GM23338 (cell line): ENCODE measurements around the gene SYNPO. TPM values are rescaled to one million over a fixed set of nuclear protein-coding genes. Genes with fewer than 3 reads are reported as not detected.

Source experiments
- ATAC-seq: fragments of 200-7000 bp; cut with Tn5 transposase; 3 replicates; pipeline ENCODE4 v1.9.1; 2020
- DNase-seq: peaks from one replicate; pipeline ENCODE4 v3.0.0-alpha.2; 2015; ENCODE audit warnings: low spot score
- H2AFZ ChIP-seq: fragments of 200-600 bp; sonication (generic); 2 replicates; pipeline ENCODE4 v1.8.0; 2016; ENCODE audit warnings: antibody characterized with exemption, mild to moderate bottlenecking, moderate library complexity
- H3F3A ChIP-seq: fragments of 200-600 bp; sonication (generic); replicated peaks from 2 replicates; pipeline ENCODE4 v1.8.0; 2017; ENCODE audit warnings: antibody characterized with exemption, mixed run types, low read depth
- H3K27ac ChIP-seq: fragments of 200-600 bp; sonication (generic); 2 replicates; pipeline ENCODE4 v1.6.1; 2016; ENCODE audit warnings: low read depth
- H3K27me3 ChIP-seq: fragments of 200-600 bp; sonication (generic); 2 replicates; pipeline ENCODE4 v1.8.0; 2016; ENCODE audit warnings: mild to moderate bottlenecking, mixed run types, moderate library complexity; ENCODE audit not compliant: insufficient read depth
- H3K36me3 ChIP-seq: fragments of 200-600 bp; sonication (generic); 2 replicates; pipeline ENCODE4 v1.8.0; 2016; ENCODE audit warnings: mild to moderate bottlenecking; ENCODE audit not compliant: insufficient read depth
- H3K4me1 ChIP-seq: fragments of 200-600 bp; sonication (generic); 2 replicates; pipeline ENCODE4 v1.8.0; 2016; ENCODE audit warnings: mild to moderate bottlenecking, moderate library complexity; ENCODE audit not compliant: insufficient read depth
- H3K4me2 ChIP-seq: fragments of 200-600 bp; sonication (generic); 2 replicates; pipeline ENCODE4 v1.7.1; 2017; ENCODE audit warnings: mixed run types
- H3K4me3 ChIP-seq: fragments of 200-600 bp; sonication (generic); 2 replicates; pipeline ENCODE4 v1.6.1; 2016; ENCODE audit warnings: mixed run types
- H3K79me2 ChIP-seq: fragments of 200-600 bp; sonication (generic); replicated peaks from 2 replicates; pipeline ENCODE4 v1.8.0; 2017; ENCODE audit warnings: mild to moderate bottlenecking; ENCODE audit not compliant: insufficient read depth
- H3K9me2 ChIP-seq: fragments of 200-600 bp; sonication (generic); 2 replicates; pipeline ENCODE4 v1.8.0; 2017; ENCODE audit not compliant: insufficient read depth
- H4K20me1 ChIP-seq: fragments of 200-600 bp; sonication (generic); replicated peaks from 2 replicates; pipeline ENCODE4 v1.8.0; 2017; ENCODE audit warnings: mild to moderate bottlenecking; ENCODE audit not compliant: insufficient read depth
- H3K27ac Mint-ChIP-seq: 2 replicates; pipeline ENCODE4 v1.8.0; 2020; ENCODE audit warnings: inconsistent platforms, mild to moderate bottlenecking, moderate library complexity, mixed read lengths
- H3K27me3 Mint-ChIP-seq: 3 replicates; pipeline ENCODE4 v1.8.0; 2022; ENCODE audit warnings: low read depth, mild to moderate bottlenecking, moderate library complexity, mixed read lengths, inconsistent platforms; ENCODE audit not compliant: insufficient read depth, poor library complexity
- H3K36me3 Mint-ChIP-seq: 3 replicates; pipeline ENCODE4 v1.8.0; 2021; ENCODE audit warnings: low read depth, mild to moderate bottlenecking, inconsistent platforms, moderate library complexity, mixed read lengths
- H3K4me1 Mint-ChIP-seq: 3 replicates; pipeline ENCODE4 v1.8.0; 2020; ENCODE audit warnings: mild to moderate bottlenecking, inconsistent platforms, mixed read lengths
- H3K4me3 Mint-ChIP-seq: 3 replicates; pipeline ENCODE4 v1.8.0; 2021; ENCODE audit warnings: moderate library complexity, mild to moderate bottlenecking, inconsistent platforms, mixed read lengths
- H3K9me3 Mint-ChIP-seq: 3 replicates; pipeline ENCODE4 v1.8.0; 2020; ENCODE audit warnings: moderate library complexity, mild to moderate bottlenecking, inconsistent platforms, mixed read lengths
- CREB1 ChIP-seq: fragments of 250-450 bp; sonication (Bioruptor Pico); IDR thresholded peaks from 2 replicates; pipeline ENCODE4 v1.5.0; 2020; ENCODE audit warnings: low read depth, mild to moderate bottlenecking, moderate library complexity
- EZH2 ChIP-seq: fragments of 200-600 bp; sonication (generic); IDR thresholded peaks from one replicate; pipeline ENCODE4 v1.8.0; 2017; ENCODE audit warnings: antibody characterized with exemption, mild to moderate bottlenecking, low read depth; ENCODE audit not compliant: unreplicated experiment
- EZH2phosphoT487 ChIP-seq: fragments of 200-600 bp; sonication (generic); IDR thresholded peaks from one replicate; pipeline ENCODE4 v1.8.1; 2018; ENCODE audit warnings: antibody characterized with exemption; ENCODE audit not compliant: unreplicated experiment
- JUNB ChIP-seq: IDR thresholded peaks from one replicate; pipeline ENCODE4 v1.6.1; 2016; ENCODE audit warnings: antibody characterized with exemption; ENCODE audit not compliant: unreplicated experiment
- NANOG ChIP-seq: IDR thresholded peaks from 2 replicates; pipeline ENCODE4 v1.6.1; 2016; ENCODE audit warnings: antibody characterized with exemption, borderline replicate concordance
- STAT1 ChIP-seq: IDR thresholded peaks from one replicate; pipeline ENCODE4 v1.6.1; 2016; ENCODE audit warnings: antibody characterized with exemption; ENCODE audit not compliant: unreplicated experiment
- ZNF114 ChIP-seq: fragments of 250-450 bp; sonication (Bioruptor Pico); IDR thresholded peaks from 2 replicates; pipeline ENCODE4 v1.5.0; 2020; ENCODE audit warnings: mild to moderate bottlenecking, moderate library complexity
- ZNF331 ChIP-seq: fragments of 250-450 bp; sonication (Bioruptor Pico); IDR thresholded peaks from 2 replicates; pipeline ENCODE4 v1.5.0; 2020; ENCODE audit warnings: low read depth, mild to moderate bottlenecking, moderate library complexity
- polyA plus RNA-seq: library from polyadenylated mRNA; unstranded; fragments of >200 nt; fragmentation: Nextera tagmentation; extraction: Ambion mirVana; gene quantifications from 2 replicates; pipeline ENCODE4 v1.2.1, GENCODE V29; 2016
- total RNA-seq: library from RNA; depleted of rRNA; stranded (reverse); fragments of >200 nt; shearing (Covaris generic); gene quantifications from 2 replicates; pipeline ENCODE4 v1.2.3, GENCODE V29; 2014
- TF ChIP-seq, protein P1 (sequence below): IDR thresholded peaks from one replicate; pipeline ENCODE4 v1.6.1; 2018; ENCODE audit warnings: antibody characterized with exemption; ENCODE audit not compliant: unreplicated experiment
- TF ChIP-seq, protein P2 (sequence below): IDR thresholded peaks from 2 replicates; pipeline ENCODE4 v1.6.1; 2016; ENCODE audit warnings: antibody characterized with exemption
- TF ChIP-seq, protein P3 (sequence below): fragments of 250-450 bp; sonication (Bioruptor Pico); IDR thresholded peaks from 2 replicates; pipeline ENCODE4 v1.5.0; 2020; ENCODE audit warnings: mild to moderate bottlenecking, moderate library complexity
- TF ChIP-seq, protein P4 (sequence below), 2 experiments: fragments of 200-600 bp in 1 of 2; sonication (generic) in 1 of 2; conservative IDR thresholded peaks; 2 replicates each; pipeline versions ENCODE4 v1.5.1 to v1.6.1; 2016 to 2017; ENCODE audit warnings: antibody characterized with exemption in 2 of 2, low read depth in 2 of 2, mild to moderate bottlenecking in 2 of 2, moderate library complexity in 1 of 2

Gene SYNPO
- total and polyA plus RNA-seq, 2 experiments from 2014 or later, result 0.16 to 1.3 TPM

DNA sequence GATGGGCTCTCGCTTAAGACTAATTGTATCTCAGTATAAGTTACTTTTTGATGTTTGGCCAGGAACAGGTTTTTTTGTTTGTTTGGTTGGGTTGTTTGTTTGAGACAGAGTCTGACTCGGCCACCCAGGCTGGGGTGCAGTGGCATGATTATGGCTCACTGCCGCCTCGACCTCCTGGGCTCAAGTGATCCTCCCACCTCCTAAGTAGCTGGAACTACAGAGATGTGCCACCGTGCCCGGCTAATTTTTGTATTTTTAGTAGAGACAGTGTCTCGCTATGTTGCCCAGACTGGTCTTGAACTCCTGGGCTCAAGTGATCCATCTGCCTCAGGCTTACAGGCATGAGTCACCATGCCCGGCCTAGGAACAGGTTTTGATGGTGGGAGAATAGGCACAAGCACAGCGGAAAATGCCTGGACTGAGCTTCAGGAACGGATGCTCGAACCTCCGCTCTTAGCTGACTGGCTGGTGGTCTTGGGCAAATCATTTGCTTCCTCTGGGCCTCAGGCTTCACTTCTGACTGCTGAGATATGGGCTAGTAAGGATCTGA is 11.4 kb upstream of the SYNPO start (continued):
- TF ChIP-seq CREB1 (CRISPR knock-in tag), result no peak
- no peak for TF ChIP-seq EZH2

DNA sequence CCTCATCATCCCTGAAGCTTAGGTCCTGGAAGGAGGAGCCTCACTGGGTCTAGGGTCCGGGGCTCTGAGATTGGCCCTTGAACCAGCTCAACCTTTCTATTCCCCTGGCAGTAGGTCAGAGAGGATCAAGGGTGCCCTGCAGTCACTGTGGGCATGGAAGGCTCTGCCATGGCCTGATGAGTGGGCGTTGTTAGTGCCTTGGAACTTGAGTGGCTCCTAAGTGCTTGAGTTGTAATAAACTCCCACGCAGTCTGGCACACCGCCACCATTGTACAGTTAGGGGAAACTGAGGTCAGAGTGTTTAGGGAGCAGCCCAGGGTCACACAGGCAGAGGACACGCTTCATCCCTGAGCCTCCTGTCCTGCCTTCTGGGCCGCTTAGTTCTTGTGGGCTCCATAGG is 10.4 kb upstream of the SYNPO start:
- Histone ChIP-seq H3K27ac (no peak overlapping the region), H4K20me1 (no peaks in the 10 kb centered on the region)
- H3K27me3 Mint-ChIP-seq, result peaks cover 9% of the 10 kb centered on the region

More for the DNA sequence above, 10.4 kb upstream of the SYNPO start:
- no peaks in the 10 kb centered on the region for H3F3A ChIP-seq
- no peak overlapping the region for H3K4me2 ChIP-seq
- no peaks in the 10 kb centered on the region for H3K36me3 ChIP-seq
- no peak overlapping the region for H2AFZ ChIP-seq
- Mint-ChIP-seq H3K27ac (no peak overlapping the region), H3K9me3 (no peaks in the 10 kb centered on the region), H3K4me3 (no peak overlapping the region), H3K36me3 (no peaks in the 10 kb centered on the region; the same call in 2 of the 3 replicates), H3K4me1 (no peaks in the 10 kb centered on the region; the same call in 2 of the 3 replicates)
- DNase-seq (no peak), ATAC-seq (no peak)
- no peaks in the 10 kb centered on the region for H3K4me1 ChIP-seq
- H3K79me2 ChIP-seq, result no peaks in the 10 kb centered on the region
- peaks cover 9% of the 10 kb centered on the region for H3K27me3 ChIP-seq
- no peak overlapping the region for H3K4me3 ChIP-seq
- H3K9me2 ChIP-seq, result no peaks in the 10 kb centered on the region
- no peak for TF ChIP-seq NANOG
- TF ChIP-seq, protein P1, sequence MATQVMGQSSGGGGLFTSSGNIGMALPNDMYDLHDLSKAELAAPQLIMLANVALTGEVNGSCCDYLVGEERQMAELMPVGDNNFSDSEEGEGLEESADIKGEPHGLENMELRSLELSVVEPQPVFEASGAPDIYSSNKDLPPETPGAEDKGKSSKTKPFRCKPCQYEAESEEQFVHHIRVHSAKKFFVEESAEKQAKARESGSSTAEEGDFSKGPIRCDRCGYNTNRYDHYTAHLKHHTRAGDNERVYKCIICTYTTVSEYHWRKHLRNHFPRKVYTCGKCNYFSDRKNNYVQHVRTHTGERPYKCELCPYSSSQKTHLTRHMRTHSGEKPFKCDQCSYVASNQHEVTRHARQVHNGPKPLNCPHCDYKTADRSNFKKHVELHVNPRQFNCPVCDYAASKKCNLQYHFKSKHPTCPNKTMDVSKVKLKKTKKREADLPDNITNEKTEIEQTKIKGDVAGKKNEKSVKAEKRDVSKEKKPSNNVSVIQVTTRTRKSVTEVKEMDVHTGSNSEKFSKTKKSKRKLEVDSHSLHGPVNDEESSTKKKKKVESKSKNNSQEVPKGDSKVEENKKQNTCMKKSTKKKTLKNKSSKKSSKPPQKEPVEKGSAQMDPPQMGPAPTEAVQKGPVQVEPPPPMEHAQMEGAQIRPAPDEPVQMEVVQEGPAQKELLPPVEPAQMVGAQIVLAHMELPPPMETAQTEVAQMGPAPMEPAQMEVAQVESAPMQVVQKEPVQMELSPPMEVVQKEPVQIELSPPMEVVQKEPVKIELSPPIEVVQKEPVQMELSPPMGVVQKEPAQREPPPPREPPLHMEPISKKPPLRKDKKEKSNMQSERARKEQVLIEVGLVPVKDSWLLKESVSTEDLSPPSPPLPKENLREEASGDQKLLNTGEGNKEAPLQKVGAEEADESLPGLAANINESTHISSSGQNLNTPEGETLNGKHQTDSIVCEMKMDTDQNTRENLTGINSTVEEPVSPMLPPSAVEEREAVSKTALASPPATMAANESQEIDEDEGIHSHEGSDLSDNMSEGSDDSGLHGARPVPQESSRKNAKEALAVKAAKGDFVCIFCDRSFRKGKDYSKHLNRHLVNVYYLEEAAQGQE, result no peak
- TF ChIP-seq ZNF331, result no peak
- no peak for TF ChIP-seq EZH2
- TF ChIP-seq, protein P2, sequence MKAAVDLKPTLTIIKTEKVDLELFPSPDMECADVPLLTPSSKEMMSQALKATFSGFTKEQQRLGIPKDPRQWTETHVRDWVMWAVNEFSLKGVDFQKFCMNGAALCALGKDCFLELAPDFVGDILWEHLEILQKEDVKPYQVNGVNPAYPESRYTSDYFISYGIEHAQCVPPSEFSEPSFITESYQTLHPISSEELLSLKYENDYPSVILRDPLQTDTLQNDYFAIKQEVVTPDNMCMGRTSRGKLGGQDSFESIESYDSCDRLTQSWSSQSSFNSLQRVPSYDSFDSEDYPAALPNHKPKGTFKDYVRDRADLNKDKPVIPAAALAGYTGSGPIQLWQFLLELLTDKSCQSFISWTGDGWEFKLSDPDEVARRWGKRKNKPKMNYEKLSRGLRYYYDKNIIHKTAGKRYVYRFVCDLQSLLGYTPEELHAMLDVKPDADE, result no peak
- TF ChIP-seq, protein P3, sequence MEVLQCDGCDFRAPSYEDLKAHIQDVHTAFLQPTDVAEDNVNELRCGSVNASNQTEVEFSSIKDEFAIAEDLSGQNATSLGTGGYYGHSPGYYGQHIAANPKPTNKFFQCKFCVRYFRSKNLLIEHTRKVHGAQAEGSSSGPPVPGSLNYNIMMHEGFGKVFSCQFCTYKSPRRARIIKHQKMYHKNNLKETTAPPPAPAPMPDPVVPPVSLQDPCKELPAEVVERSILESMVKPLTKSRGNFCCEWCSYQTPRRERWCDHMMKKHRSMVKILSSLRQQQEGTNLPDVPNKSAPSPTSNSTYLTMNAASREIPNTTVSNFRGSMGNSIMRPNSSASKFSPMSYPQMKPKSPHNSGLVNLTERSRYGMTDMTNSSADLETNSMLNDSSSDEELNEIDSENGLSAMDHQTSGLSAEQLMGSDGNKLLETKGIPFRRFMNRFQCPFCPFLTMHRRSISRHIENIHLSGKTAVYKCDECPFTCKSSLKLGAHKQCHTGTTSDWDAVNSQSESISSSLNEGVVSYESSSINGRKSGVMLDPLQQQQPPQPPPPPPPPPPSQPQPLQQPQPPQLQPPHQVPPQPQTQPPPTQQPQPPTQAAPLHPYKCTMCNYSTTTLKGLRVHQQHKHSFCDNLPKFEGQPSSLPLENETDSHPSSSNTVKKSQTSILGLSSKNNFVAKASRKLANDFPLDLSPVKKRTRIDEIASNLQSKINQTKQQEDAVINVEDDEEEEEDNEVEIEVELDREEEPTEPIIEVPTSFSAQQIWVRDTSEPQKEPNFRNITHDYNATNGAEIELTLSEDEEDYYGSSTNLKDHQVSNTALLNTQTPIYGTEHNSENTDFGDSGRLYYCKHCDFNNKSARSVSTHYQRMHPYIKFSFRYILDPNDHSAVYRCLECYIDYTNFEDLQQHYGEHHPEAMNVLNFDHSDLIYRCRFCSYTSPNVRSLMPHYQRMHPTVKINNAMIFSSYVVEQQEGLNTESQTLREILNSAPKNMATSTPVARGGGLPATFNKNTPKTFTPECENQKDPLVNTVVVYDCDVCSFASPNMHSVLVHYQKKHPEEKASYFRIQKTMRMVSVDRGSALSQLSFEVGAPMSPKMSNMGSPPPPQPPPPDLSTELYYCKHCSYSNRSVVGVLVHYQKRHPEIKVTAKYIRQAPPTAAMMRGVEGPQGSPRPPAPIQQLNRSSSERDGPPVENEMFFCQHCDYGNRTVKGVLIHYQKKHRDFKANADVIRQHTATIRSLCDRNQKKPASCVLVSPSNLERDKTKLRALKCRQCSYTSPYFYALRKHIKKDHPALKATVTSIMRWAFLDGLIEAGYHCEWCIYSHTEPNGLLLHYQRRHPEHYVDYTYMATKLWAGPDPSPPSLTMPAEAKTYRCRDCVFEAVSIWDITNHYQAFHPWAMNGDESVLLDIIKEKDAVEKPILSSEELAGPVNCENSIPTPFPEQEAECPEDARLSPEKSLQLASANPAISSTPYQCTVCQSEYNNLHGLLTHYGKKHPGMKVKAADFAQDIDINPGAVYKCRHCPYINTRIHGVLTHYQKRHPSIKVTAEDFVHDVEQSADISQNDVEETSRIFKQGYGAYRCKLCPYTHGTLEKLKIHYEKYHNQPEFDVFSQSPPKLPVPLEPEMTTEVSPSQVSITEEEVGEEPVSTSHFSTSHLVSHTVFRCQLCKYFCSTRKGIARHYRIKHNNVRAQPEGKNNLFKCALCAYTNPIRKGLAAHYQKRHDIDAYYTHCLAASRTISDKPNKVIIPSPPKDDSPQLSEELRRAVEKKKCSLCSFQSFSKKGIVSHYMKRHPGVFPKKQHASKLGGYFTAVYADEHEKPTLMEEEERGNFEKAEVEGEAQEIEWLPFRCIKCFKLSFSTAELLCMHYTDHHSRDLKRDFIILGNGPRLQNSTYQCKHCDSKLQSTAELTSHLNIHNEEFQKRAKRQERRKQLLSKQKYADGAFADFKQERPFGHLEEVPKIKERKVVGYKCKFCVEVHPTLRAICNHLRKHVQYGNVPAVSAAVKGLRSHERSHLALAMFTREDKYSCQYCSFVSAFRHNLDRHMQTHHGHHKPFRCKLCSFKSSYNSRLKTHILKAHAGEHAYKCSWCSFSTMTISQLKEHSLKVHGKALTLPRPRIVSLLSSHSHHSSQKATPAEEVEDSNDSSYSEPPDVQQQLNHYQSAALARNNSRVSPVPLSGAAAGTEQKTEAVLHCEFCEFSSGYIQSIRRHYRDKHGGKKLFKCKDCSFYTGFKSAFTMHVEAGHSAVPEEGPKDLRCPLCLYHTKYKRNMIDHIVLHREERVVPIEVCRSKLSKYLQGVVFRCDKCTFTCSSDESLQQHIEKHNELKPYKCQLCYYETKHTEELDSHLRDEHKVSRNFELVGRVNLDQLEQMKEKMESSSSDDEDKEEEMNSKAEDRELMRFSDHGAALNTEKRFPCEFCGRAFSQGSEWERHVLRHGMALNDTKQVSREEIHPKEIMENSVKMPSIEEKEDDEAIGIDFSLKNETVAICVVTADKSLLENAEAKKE, result no peak
- no peak for TF ChIP-seq CREB1 (CRISPR knock-in tag)
- TF ChIP-seq STAT1, result no peak
- TF ChIP-seq ZNF114, result no peak
- TF ChIP-seq JUNB, result no peak
- TF ChIP-seq EZH2phosphoT487, result no peak
- TF ChIP-seq, protein P4, sequence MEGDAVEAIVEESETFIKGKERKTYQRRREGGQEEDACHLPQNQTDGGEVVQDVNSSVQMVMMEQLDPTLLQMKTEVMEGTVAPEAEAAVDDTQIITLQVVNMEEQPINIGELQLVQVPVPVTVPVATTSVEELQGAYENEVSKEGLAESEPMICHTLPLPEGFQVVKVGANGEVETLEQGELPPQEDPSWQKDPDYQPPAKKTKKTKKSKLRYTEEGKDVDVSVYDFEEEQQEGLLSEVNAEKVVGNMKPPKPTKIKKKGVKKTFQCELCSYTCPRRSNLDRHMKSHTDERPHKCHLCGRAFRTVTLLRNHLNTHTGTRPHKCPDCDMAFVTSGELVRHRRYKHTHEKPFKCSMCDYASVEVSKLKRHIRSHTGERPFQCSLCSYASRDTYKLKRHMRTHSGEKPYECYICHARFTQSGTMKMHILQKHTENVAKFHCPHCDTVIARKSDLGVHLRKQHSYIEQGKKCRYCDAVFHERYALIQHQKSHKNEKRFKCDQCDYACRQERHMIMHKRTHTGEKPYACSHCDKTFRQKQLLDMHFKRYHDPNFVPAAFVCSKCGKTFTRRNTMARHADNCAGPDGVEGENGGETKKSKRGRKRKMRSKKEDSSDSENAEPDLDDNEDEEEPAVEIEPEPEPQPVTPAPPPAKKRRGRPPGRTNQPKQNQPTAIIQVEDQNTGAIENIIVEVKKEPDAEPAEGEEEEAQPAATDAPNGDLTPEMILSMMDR (conservative IDR thresholded peaks at IDR 0.05; ENCODE audit: low read depth in 2 of 2), result no peak
